Raji (cell line): ENCODE results near the gene CYP2C19.

Experiments used
- POLR2A ChIP-seq: IDR thresholded peaks from 2 replicates; pipeline ENCODE4 v1.6.1; 2011; ENCODE audit warnings: low read depth, low read length, control low read depth; ENCODE audit not compliant: insufficient read depth

The CYP2C19 gene

GRCh38 chr10:94762393-94762792 lies at the start of gene CYP2C19:
CYP2C19 (plus strand) TSS chr10:94762681; CDS start chr10:94762706, 25 bp downstream.
- no peak for TF ChIP-seq POLR2A

GRCh38 chr10:94725871-94726270 lies 36.6 kb upstream of the CYP2C19 start:
- no peak for TF ChIP-seq POLR2A

- no peak for TF ChIP-seq POLR2A
Observed at GRCh38 chr10:94735197-94735596, 27.3 kb upstream of the CYP2C19 start.

GRCh38 chr10:94738588-94738987 lies 23.9 kb upstream of the CYP2C19 start:
- no peak for TF ChIP-seq POLR2A

- TF ChIP-seq POLR2A: no peak
Observed at GRCh38 chr10:94747137-94747536, 15.3 kb upstream of the CYP2C19 start.

- no peak for TF ChIP-seq POLR2A
Observed at GRCh38 chr10:94747838-94748237, 14.6 kb upstream of the CYP2C19 start.

GRCh38 chr10:94757916-94758315 lies 4.6 kb upstream of the CYP2C19 start:
- TF ChIP-seq POLR2A: no peak

GRCh38 chr10:94760586-94761178 lies 1.8 kb upstream of the CYP2C19 start:
- no peak for TF ChIP-seq POLR2A

GRCh38 chr10:94777886-94778458 lies 15.5 kb downstream of the CYP2C19 start:
- no peak for TF ChIP-seq POLR2A

- TF ChIP-seq POLR2A: no peak
Observed at GRCh38 chr10:94780844-94781243, 18.4 kb downstream of the CYP2C19 start.

GRCh38 chr10:94784256-94784655 lies 21.8 kb downstream of the CYP2C19 start:
- TF ChIP-seq POLR2A: no peak

- no peak for TF ChIP-seq POLR2A
Observed at GRCh38 chr10:94785211-94785610, 22.7 kb downstream of the CYP2C19 start.

GRCh38 chr10:94803307-94803706 lies 40.8 kb downstream of the CYP2C19 start:
- TF ChIP-seq POLR2A: no peak

- no peak for TF ChIP-seq POLR2A
Observed at GRCh38 chr10:94846204-94846603, 83.7 kb downstream of the CYP2C19 start.

- no peak for TF ChIP-seq POLR2A
Observed at GRCh38 chr10:94850766-94851165, 88.3 kb downstream of the CYP2C19 start.

GRCh38 chr10:94851263-94851662 lies 88.8 kb downstream of the CYP2C19 start:
- no peak for TF ChIP-seq POLR2A

- TF ChIP-seq POLR2A: no peak
Observed at GRCh38 chr10:94852438-94852837, 90.0 kb downstream of the CYP2C19 start.
